Panc1 (cell line): Measurements from ENCODE around the gene MUCL3. TPM values are rescaled to one million over a fixed set of nuclear protein-coding genes. Genes with fewer than 3 reads are reported as not detected.
"Not testable (repeated sequence)": the region's sequence is repeated elsewhere in the genome, so short reads cannot be mapped to it uniquely, and the experiment has no call there.

Source experiments
- ATAC-seq: fragments of 200-7000 bp; cut with Tn5 transposase; 2 replicates; pipeline ENCODE4 v1.9.1; 2020; ENCODE audit warnings: mild to moderate bottlenecking, moderate library complexity
- BruUV-seq: library from RNA; stranded (reverse); fragments of 400-500 nt; replicated peaks from 2 replicates; lab custom pipeline; 2021; lab: Mats Ljungman, UMichigan
- CTCF ChIA-PET: fragments of 300-600 bp; sonication (Branson Sonifier 250); formaldehyde crosslinking; loops from one replicate; lab custom pipeline; 2022; ENCODE audit warnings: antibody characterized with exemption; lab: Charles Lee
- POLR2A ChIA-PET: fragments of 300-600 bp; sonication (Branson Sonifier 250); formaldehyde crosslinking; loops from one replicate; lab custom pipeline; 2022; ENCODE audit warnings: antibody characterized with exemption; lab: Charles Lee
- DNase-seq: peaks from one replicate; pipeline ENCODE4 v3.0.0-alpha.2; 2010; ENCODE audit warnings: low read depth, low spot score
- H3K27ac ChIP-seq: 2 replicates; pipeline ENCODE4 v1.5.1; 2011; ENCODE audit warnings: mild to moderate bottlenecking, low read length, inconsistent platforms
- H3K27me3 ChIP-seq: fragments of 200-500 bp; sonication (Bioruptor generic); 2 replicates; pipeline ENCODE4 v1.6.0; 2014; ENCODE audit warnings: low read length, inconsistent platforms; ENCODE audit not compliant: control insufficient read depth, insufficient read depth
- H3K36me3 ChIP-seq: fragments of 200-500 bp; sonication (Bioruptor generic); 2 replicates; pipeline ENCODE4 v1.5.1; 2014; ENCODE audit warnings: inconsistent platforms, mild to moderate bottlenecking, low read length, moderate library complexity; ENCODE audit not compliant: control insufficient read depth, insufficient read depth
- H3K4me1 ChIP-seq: 2 replicates; pipeline ENCODE4 v1.5.1; 2011; ENCODE audit warnings: inconsistent platforms, mild to moderate bottlenecking, low read length, moderate library complexity; ENCODE audit not compliant: control insufficient read depth, insufficient read depth
- H3K4me3 ChIP-seq, 2 experiments: 2 replicates each; pipeline ENCODE4 v1.5.1; 2011 to 2012; ENCODE audit warnings: low read depth in 2 of 2, low read length in 2 of 2, mild to moderate bottlenecking in 2 of 2, inconsistent platforms in 1 of 2, moderate library complexity in 1 of 2
- H3K9me3 ChIP-seq: fragments of 200-500 bp; sonication (Bioruptor generic); 2 replicates; pipeline ENCODE4 v1.5.1; 2014; ENCODE audit warnings: low read depth, mild to moderate bottlenecking, inconsistent platforms, low read length, moderate library complexity; ENCODE audit not compliant: control insufficient read depth, insufficient read depth
- POLR2AphosphoS5 ChIP-seq: IDR thresholded peaks from 2 replicates; pipeline ENCODE4 v1.6.1; 2012; ENCODE audit warnings: mild to moderate bottlenecking, low read depth, low read length, moderate library complexity
- SIN3A ChIP-seq: IDR thresholded peaks from 2 replicates; pipeline ENCODE4 v1.6.1; 2012; ENCODE audit warnings: low read depth, mild to moderate bottlenecking, low read length, moderate library complexity, borderline replicate concordance; ENCODE audit not compliant: insufficient read depth
- TCF7L2 ChIP-seq: IDR thresholded peaks from 2 replicates; pipeline ENCODE4 v1.6.1; 2011; ENCODE audit warnings: mild to moderate bottlenecking, low read depth, low read length, inconsistent platforms
- in situ Hi-C: cut with HindIII; loops from 2 replicates; pipeline ENCODE4 v1.10.0; 2016; ENCODE audit warnings: low sequenced_read_pairs, low pct_unique_long_range_greater_than_20kb
- intact Hi-C: fragments of 100-400 bp; cut with micrococcal nuclease; formaldehyde crosslinking; loops from one replicate; pipeline ENCODE4 v1.10.0; 2022; ENCODE audit not compliant: unreplicated experiment
- total RNA-seq: library from RNA; stranded (reverse); gene quantifications from one replicate; pipeline ENCODE4 v1.2.1, GENCODE V29; 2021; ENCODE audit not compliant: unreplicated experiment
- TF ChIP-seq, protein P1 (sequence below): fragments of 450-650 bp; IDR thresholded peaks from 2 replicates; pipeline ENCODE4 v1.5.1; 2017; ENCODE audit warnings: mild to moderate bottlenecking
- TF ChIP-seq, protein P2 (sequence below), 2 experiments: IDR thresholded peaks; 2 replicates each; pipeline ENCODE4 v1.6.1; 2011 to 2012; ENCODE audit warnings: low read depth in 2 of 2, control low read depth in 1 of 2, low read length in 1 of 2, mild to moderate bottlenecking in 1 of 2, moderate library complexity in 1 of 2; ENCODE audit not compliant: insufficient read depth in 1 of 2

Gene MUCL3
- total RNA-seq, 1 experiment from 2014 or later = not detected

DNA sequence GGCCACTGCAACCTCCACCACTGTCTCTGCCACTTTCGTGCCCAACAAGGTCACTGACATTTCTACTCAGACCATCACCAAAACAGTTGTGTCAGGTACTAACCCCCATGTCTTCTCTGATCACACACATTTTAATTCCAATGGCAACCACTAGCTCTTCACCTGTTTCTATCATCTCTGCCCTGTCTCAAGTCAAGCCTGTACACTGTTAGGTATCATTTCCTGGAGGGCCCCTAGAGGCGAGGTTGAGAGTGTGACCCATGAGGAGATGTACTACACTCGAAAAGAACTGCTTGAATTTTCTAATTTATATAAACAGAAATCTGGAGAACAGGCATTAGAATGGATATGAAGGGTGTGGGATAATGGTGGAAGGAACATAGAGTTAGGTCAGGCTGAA, 25.4 kb downstream of the MUCL3 start:
- in situ Hi-C loops = no loop called here

DNA sequence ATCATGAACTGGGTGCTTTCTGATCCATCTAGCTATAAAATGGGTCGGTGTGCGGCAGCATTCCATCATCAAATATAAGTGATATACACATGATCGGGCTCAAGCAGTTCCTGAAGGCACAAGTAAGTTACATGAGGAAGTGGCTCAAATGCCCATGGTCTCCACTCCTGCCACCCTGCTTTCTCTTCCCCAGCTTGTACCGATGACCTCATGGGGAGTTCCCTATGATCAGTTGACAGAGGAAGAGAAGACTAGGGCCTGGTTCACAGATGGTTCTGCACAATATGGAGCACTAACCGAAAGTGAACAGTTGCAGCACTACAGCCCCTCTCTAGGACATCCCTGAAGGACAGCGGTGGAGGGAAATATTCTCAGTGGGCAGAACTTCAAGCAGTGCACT, 28.4 kb downstream of the MUCL3 start:
- POLR2A ChIA-PET, intact Hi-C loops, in situ Hi-C loops, H3K9me3 ChIP-seq, H3K36me3 ChIP-seq, DNase-seq, H3K4me3 ChIP-seq, H3K27ac ChIP-seq, BruUV-seq, ATAC-seq, H3K4me1 ChIP-seq, CTCF ChIA-PET, H3K27me3 ChIP-seq: not testable (repeated sequence)

More for the DNA sequence above, 25.4 kb downstream of the MUCL3 start:
- H3K4me1 ChIP-seq = no peaks in the 10 kb centered on the region
- no peak overlapping the region for H3K4me3 ChIP-seq
- no peaks in the 10 kb centered on the region for H3K27me3 ChIP-seq
- no TSS peak for BruUV-seq
- TF ChIP-seq, protein P1, sequence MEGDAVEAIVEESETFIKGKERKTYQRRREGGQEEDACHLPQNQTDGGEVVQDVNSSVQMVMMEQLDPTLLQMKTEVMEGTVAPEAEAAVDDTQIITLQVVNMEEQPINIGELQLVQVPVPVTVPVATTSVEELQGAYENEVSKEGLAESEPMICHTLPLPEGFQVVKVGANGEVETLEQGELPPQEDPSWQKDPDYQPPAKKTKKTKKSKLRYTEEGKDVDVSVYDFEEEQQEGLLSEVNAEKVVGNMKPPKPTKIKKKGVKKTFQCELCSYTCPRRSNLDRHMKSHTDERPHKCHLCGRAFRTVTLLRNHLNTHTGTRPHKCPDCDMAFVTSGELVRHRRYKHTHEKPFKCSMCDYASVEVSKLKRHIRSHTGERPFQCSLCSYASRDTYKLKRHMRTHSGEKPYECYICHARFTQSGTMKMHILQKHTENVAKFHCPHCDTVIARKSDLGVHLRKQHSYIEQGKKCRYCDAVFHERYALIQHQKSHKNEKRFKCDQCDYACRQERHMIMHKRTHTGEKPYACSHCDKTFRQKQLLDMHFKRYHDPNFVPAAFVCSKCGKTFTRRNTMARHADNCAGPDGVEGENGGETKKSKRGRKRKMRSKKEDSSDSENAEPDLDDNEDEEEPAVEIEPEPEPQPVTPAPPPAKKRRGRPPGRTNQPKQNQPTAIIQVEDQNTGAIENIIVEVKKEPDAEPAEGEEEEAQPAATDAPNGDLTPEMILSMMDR = no peak
- TF ChIP-seq TCF7L2 = no peak
- no peak for TF ChIP-seq POLR2AphosphoS5
- TF ChIP-seq, protein P2, sequence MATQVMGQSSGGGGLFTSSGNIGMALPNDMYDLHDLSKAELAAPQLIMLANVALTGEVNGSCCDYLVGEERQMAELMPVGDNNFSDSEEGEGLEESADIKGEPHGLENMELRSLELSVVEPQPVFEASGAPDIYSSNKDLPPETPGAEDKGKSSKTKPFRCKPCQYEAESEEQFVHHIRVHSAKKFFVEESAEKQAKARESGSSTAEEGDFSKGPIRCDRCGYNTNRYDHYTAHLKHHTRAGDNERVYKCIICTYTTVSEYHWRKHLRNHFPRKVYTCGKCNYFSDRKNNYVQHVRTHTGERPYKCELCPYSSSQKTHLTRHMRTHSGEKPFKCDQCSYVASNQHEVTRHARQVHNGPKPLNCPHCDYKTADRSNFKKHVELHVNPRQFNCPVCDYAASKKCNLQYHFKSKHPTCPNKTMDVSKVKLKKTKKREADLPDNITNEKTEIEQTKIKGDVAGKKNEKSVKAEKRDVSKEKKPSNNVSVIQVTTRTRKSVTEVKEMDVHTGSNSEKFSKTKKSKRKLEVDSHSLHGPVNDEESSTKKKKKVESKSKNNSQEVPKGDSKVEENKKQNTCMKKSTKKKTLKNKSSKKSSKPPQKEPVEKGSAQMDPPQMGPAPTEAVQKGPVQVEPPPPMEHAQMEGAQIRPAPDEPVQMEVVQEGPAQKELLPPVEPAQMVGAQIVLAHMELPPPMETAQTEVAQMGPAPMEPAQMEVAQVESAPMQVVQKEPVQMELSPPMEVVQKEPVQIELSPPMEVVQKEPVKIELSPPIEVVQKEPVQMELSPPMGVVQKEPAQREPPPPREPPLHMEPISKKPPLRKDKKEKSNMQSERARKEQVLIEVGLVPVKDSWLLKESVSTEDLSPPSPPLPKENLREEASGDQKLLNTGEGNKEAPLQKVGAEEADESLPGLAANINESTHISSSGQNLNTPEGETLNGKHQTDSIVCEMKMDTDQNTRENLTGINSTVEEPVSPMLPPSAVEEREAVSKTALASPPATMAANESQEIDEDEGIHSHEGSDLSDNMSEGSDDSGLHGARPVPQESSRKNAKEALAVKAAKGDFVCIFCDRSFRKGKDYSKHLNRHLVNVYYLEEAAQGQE (IDR thresholded peaks at IDR 0.05; ENCODE audit: insufficient read depth in 1 of 2, low read depth in 2 of 2, low read length in 1 of 2) = no peak
- no peak for TF ChIP-seq SIN3A
- ChIA-PET CTCF (no interaction called here), POLR2A (no interaction called here)
- no peaks in the 10 kb centered on the region for H3K36me3 ChIP-seq
- no peak for DNase-seq
- H3K9me3 ChIP-seq = no peaks in the 10 kb centered on the region
- ATAC-seq = no peak
- intact Hi-C loops = no loop called here
- H3K27ac ChIP-seq = no peak overlapping the region

DNA sequence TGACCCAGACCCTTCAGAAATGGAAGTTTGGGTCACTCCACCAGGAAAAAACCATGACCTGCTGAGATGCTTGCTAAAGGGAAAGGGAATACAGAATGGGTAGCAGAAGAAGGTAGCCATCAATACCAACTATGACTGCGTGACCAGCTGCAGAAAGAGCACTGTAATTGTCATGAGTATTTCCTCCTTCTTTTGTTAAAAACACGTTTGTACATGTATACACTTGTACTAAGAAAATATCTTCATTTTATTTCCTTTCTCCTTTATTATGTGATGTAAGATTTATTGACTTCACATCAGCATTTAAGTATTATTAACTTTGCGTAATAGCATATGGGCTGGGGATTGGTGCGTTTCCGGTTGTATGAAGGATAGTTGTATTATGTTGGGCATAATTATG, 30.2 kb downstream of the MUCL3 start:
- TF ChIP-seq SIN3A (no peak), POLR2AphosphoS5 (no peak), TCF7L2 (no peak)
- TF ChIP-seq, protein P2 (IDR thresholded peaks at IDR 0.05; ENCODE audit: insufficient read depth in 1 of 2, low read depth in 2 of 2, low read length in 1 of 2) = no peak
- TF ChIP-seq, protein P1 = no peak
- DNase-seq (no peak), ATAC-seq (no peak)
- no peak overlapping the region for H3K27ac ChIP-seq
- no peaks in the 10 kb centered on the region for H3K9me3 ChIP-seq
- in situ Hi-C loops = no loop called here
- H3K4me3 ChIP-seq = no peak overlapping the region
- no peaks in the 10 kb centered on the region for H3K36me3 ChIP-seq
- intact Hi-C loops = no loop called here
- no peaks in the 10 kb centered on the region; the same call in 1 of the 2 replicates for H3K27me3 ChIP-seq
- ChIA-PET POLR2A (no interaction called here), CTCF (no interaction called here)
- no TSS peak for BruUV-seq
- no peaks in the 10 kb centered on the region for H3K4me1 ChIP-seq
